PC-3 (cell line): Measurements from ENCODE around the gene PPP1R3D. TPM values are rescaled to one million over a fixed set of nuclear protein-coding genes. Genes with fewer than 3 reads are reported as not detected.

ENCODE experiments used
- ATAC-seq: fragments of 200-7000 bp; cut with Tn5 transposase; 2 replicates; pipeline ENCODE4 v1.9.1; 2020; ENCODE audit warnings: mild to moderate bottlenecking, moderate library complexity
- BruUV-seq: library from RNA; stranded (reverse); fragments of 400-500 nt; replicated peaks from 2 replicates; lab custom pipeline; 2021; lab: Mats Ljungman, UMichigan
- CTCF ChIA-PET: fragments of 300-600 bp; sonication (Branson Sonifier 250); formaldehyde crosslinking; loops from one replicate; lab custom pipeline; 2022; ENCODE audit warnings: antibody characterized with exemption; lab: Charles Lee
- POLR2A ChIA-PET: fragments of 300-600 bp; sonication (Branson Sonifier 250); formaldehyde crosslinking; loops from one replicate; lab custom pipeline; 2022; ENCODE audit warnings: antibody characterized with exemption; ENCODE audit not compliant: unreplicated experiment; lab: Charles Lee
- DNase-seq: peaks from one replicate; pipeline ENCODE4 v3.0.0-alpha.2; 2015
- H2AFZ ChIP-seq: fragments of 300-600 bp; sonication (generic); 2 replicates; pipeline ENCODE4 v1.6.0; 2016; ENCODE audit warnings: antibody characterized with exemption, low read length
- H3F3A ChIP-seq: fragments of 300-600 bp; sonication (generic); one replicate; pipeline ENCODE4 v1.6.0; 2017; ENCODE audit warnings: antibody characterized with exemption, low read length, control low read depth, mild to moderate bottlenecking; ENCODE audit not compliant: unreplicated experiment
- H3K27ac ChIP-seq: fragments of 300-600 bp; sonication (generic); 2 replicates; pipeline ENCODE4 v1.5.1; 2016; ENCODE audit warnings: mild to moderate bottlenecking, low read length
- H3K27me3 ChIP-seq: fragments of 300-600 bp; sonication (generic); 2 replicates; pipeline ENCODE4 v1.6.1; 2016; ENCODE audit warnings: low read length, mixed read lengths
- H3K36me3 ChIP-seq: fragments of 300-600 bp; sonication (generic); 2 replicates; pipeline ENCODE4 v1.6.1; 2016; ENCODE audit warnings: low read depth, mixed run types, low read length, mixed read lengths
- H3K4me1 ChIP-seq: fragments of 300-600 bp; sonication (generic); 2 replicates; pipeline ENCODE4 v1.5.1; 2016; ENCODE audit warnings: low read length; ENCODE audit not compliant: insufficient read depth
- H3K4me2 ChIP-seq: fragments of 300-600 bp; sonication (generic); 2 replicates; pipeline ENCODE4 v1.6.0; 2016; ENCODE audit warnings: low read length
- H3K4me3 ChIP-seq: fragments of 300-600 bp; sonication (generic); 2 replicates; pipeline ENCODE4 v1.5.1; 2016; ENCODE audit warnings: mild to moderate bottlenecking, low read length, mixed read lengths
- H3K79me2 ChIP-seq: fragments of 300-600 bp; sonication (generic); 2 replicates; pipeline ENCODE4 v1.6.1; 2017; ENCODE audit warnings: low read length, mixed read lengths
- H3K9ac ChIP-seq: fragments of 300-600 bp; sonication (generic); 2 replicates; pipeline ENCODE4 v1.6.0; 2016; ENCODE audit warnings: mild to moderate bottlenecking, low read length
- H3K9me2 ChIP-seq: fragments of 300-600 bp; sonication (generic); replicated peaks from 2 replicates; pipeline ENCODE4 v1.6.1; 2016; ENCODE audit warnings: mixed run types, low read length, mixed read lengths
- H3K9me3 ChIP-seq: fragments of 300-600 bp; sonication (generic); 2 replicates; pipeline ENCODE4 v1.6.1; 2016; ENCODE audit warnings: low read length, mixed read lengths
- H4K20me1 ChIP-seq: fragments of 300-600 bp; sonication (generic); 2 replicates; pipeline ENCODE4 v1.6.1; 2016; ENCODE audit warnings: low read length, mixed read lengths
- EZH2 ChIP-seq: fragments of 300-600 bp; sonication (generic); IDR thresholded peaks from one replicate; pipeline ENCODE4 v1.6.1; 2017; ENCODE audit warnings: antibody characterized with exemption, mild to moderate bottlenecking, low read length; ENCODE audit not compliant: unreplicated experiment
- EZH2phosphoT487 ChIP-seq: fragments of 300-600 bp; sonication (generic); IDR thresholded peaks from 2 replicates; pipeline ENCODE4 v1.6.1; 2018; ENCODE audit warnings: mild to moderate bottlenecking, antibody characterized with exemption, low read length, borderline replicate concordance
- intact Hi-C: fragments of 100-400 bp; cut with micrococcal nuclease; formaldehyde crosslinking; loops from 2 replicates; pipeline ENCODE4 v1.9.0; 2023
- total RNA-seq: library from RNA; depleted of rRNA; stranded (reverse); fragments of >200 nt; gene quantifications from 2 replicates; pipeline ENCODE4 v1.2.3, GENCODE V29; 2014; rRNA removed
- TF ChIP-seq, protein P1 (sequence below): fragments of 300-600 bp; sonication (generic); conservative IDR thresholded peaks from 2 replicates; pipeline ENCODE4 v1.5.1; 2017; ENCODE audit warnings: antibody characterized with exemption, low read depth, mild to moderate bottlenecking, low read length

PPP1R3D gene
- total RNA-seq, 1 experiment from 2014 or later: 6.3 TPM

DNA sequence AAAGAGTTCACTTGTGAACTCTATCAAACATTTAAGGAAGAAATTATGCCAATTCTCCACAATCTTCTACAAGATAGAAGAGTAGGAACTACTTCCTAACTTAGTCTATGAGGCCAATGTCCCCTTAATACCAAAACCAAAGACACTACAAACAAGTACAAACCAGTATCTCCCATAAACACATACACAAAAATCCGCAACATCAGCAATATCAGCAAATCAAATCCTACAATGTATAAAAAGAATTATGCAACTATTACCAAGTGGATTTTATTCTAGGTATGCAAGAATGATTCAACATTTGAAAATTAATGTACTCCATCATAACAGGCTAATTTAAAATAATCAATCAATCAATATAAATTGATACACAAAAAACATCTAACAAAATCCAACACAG, 52.1 kb downstream of the PPP1R3D start:
- Histone ChIP-seq H4K20me1 (no peaks in the 10 kb centered on the region), H3F3A (no peaks in the 10 kb centered on the region), H3K4me3 (no peak overlapping the region), H3K79me2 (no peaks in the 10 kb centered on the region), H3K4me2 (no peak overlapping the region), H3K36me3 (no peaks in the 10 kb centered on the region), H3K4me1 (peaks cover 8% of the 10 kb centered on the region; the same call in 1 of the 2 replicates), H3K9me3 (no peaks in the 10 kb centered on the region), H3K9me2 (no peaks in the 10 kb centered on the region), H3K9ac (no peak overlapping the region), H3K27ac (no peak overlapping the region), H3K27me3 (no peaks in the 10 kb centered on the region), H2AFZ (no peak overlapping the region)
- DNase-seq: no peak
- intact Hi-C loops: no loop called here
- no TSS peak for BruUV-seq
- CTCF ChIA-PET: no interaction called here
- POLR2A ChIA-PET: no interaction called here
- no peak for TF ChIP-seq EZH2phosphoT487
- TF ChIP-seq, protein P1, sequence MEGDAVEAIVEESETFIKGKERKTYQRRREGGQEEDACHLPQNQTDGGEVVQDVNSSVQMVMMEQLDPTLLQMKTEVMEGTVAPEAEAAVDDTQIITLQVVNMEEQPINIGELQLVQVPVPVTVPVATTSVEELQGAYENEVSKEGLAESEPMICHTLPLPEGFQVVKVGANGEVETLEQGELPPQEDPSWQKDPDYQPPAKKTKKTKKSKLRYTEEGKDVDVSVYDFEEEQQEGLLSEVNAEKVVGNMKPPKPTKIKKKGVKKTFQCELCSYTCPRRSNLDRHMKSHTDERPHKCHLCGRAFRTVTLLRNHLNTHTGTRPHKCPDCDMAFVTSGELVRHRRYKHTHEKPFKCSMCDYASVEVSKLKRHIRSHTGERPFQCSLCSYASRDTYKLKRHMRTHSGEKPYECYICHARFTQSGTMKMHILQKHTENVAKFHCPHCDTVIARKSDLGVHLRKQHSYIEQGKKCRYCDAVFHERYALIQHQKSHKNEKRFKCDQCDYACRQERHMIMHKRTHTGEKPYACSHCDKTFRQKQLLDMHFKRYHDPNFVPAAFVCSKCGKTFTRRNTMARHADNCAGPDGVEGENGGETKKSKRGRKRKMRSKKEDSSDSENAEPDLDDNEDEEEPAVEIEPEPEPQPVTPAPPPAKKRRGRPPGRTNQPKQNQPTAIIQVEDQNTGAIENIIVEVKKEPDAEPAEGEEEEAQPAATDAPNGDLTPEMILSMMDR: no peak
- no peak for TF ChIP-seq EZH2
- no peak for ATAC-seq

Other genes starting within 250 kb of the PPP1R3D start
- 0.86 and 1.8 TPM in 2 replicates for gene SYCP2, start 6.7 kb downstream of the PPP1R3D start, total RNA-seq
- 6.3 and 7.2 TPM in 2 replicates for gene FAM217B, start 84 bp upstream of the PPP1R3D start, total RNA-seq
- gene CDH26, start 18.1 kb upstream of the PPP1R3D start, total RNA-seq: 1.2 and 1.4 TPM in 2 replicates